ENCODE measurements around the gene ENTPD7.

ENTPD7 gene

DNA sequence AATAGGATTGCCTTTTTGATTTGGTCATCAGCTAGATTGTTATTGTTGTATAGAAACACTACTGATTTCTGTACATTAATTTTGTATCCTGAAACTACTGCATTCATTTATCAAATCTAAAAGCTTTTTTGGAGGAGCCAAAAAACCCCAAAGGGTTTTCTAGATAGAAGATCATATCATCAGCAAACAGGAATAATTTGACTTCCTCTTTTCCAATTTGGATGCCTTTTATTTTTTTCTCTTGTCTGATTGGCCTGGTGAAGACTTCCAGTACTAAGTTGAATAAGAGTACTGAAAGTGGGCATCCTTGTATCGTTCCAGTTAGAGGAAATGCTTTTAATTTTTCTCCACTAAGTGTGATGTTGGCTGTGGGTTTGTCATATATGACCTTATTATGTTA is 10.6 kb upstream of the ENTPD7 start:
- no peak for DNase-seq

DNA sequence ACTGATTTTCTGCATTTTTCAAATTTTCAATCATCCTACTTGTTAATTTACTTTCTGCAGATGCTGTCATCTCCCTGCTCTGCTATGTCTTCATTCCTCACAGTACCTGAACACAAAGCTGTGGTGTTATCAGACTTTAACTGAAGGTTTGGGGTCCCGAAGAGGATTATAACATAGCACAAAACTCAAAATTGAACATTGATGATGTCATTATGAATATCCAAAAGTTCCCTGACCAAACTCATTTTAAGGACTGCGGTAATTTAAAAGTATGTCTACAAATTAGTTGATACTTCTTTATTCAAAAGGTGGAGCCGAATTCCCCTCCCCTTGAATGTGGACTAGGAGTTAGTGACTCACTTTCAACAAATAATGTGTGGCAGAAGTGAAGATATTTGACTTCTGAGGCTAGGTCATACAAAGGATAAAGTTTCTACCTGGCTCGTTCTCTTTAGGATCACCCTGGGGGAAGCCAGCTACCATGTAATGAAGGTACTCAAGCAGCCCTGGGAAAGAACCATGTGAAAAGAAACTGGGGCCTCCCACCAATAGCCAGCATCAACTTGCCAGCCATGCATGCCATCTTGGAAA is 6.4 kb upstream of the ENTPD7 start:
- DNase-seq, result no peak

- no peak for DNase-seq
Measured at GRCh38 chr10:99654390-99655175, 4.7 kb upstream of the ENTPD7 start.

- DNase-seq, result no peak
Measured at GRCh38 chr10:99656199-99657064, 2.9 kb upstream of the ENTPD7 start.

DNA sequence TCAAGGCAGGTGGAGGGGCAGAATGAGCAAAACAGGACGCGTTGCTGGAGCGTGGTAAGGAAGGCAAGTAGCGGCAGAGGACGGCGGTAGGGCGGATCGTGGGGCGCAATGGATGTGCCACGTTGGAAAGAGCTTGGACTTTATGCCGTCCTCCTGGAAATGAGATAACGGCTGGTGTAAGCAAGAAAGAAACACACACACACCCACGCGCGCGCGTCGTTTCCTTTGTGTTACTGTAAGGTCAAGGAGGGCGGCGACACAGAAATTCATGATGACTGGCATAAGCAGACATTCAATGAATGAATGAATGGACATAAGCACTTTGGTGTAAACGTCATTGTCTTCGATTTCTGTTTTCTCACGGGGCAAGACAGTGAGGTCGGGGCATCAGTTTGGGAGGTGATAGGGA is 683 bp upstream of the ENTPD7 start:
- DNase-seq, result peak; percentile 10

DNA sequence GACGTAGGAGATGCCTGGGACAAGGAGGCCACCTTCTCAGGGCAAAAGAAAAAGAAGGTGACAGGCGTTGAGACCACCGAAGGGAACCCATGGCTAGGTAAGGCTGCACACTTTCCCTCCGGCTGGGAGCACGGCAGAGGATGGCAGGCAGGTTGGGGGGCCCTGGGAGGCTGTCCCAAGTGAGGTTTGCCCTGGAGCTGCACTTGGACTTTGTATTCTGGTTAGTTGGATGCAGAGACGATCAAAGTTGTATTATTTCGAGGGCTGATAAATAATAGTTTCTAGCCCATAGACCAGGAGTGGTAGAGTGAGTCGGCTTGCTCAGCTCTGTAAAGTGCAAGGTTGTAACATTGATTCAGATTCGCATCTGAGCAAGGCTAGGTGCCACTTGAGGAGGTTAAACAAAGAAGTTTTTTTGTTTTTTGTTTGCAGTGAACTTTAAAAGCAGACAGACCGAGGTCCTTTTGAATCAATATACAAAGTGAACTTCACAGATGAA is 608 bp downstream of the ENTPD7 start:
- DNase-seq, result no peak

GRCh38 chr10:99660662-99661376 is 1.5 kb downstream of the ENTPD7 start:
- DNase-seq, result no peak

DNA sequence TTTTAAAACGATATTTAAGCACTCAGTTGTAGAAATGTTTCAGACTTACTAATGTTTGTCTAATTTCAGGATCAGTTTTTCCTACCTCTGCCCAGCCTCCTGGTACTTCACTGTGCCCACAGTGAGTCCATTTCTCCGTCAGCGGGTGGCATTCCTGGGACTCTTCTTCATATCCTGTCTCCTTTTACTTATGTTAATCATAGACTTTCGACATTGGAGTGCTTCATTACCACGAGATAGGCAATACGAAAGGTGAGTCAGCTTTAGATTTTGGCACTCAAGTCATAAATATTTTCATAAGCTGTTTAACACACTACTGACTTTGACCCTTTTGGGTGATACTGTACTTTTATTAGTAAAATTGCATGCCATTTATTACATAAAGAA is 2.1 kb downstream of the ENTPD7 start:
- no peak for DNase-seq

- DNase-seq, result no peak
Measured at GRCh38 chr10:99665304-99665703, 6.0 kb downstream of the ENTPD7 start.

GRCh38 chr10:99667108-99667751 is 7.9 kb downstream of the ENTPD7 start:
- no peak for DNase-seq

DNA sequence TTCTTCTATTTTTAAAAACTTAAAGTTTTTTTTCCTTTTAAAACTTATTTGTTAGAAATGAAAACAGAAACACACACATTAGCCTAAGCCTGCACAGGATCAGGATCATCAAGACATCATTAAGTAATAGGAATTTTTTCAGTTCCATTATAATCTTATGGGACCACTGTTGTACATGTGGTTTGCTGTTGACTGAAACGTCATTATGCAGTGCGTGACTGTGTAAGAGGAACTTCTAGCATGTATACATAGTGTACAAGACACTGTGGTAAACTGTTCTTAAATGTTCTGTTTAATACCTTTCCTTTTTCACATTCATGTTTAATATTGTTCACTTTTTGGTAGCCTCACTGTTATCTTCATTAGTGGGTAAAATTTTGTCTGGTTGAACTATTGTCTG is 12.1 kb downstream of the ENTPD7 start:
- DNase-seq, result no peak

DNA sequence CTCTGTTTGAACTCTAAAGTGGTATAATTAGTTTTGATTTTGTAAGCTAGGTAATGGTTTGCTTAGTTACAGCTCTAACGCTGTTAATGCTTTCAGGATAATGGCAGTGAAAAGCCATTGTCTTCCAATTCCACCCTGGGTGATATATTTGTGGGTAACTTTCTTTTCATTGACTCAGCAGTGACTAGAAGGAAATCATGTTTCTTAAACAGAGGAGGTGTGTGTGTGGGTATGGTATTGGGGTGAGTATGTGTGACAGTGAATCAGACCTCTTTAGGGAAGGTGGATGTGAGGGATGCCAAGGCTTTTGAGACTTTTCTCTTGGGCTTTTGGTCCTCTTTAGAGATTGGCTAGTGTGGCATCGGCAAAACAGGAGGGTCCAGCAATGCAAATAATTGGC is 13.6 kb downstream of the ENTPD7 start:
- no peak for DNase-seq

GRCh38 chr10:99673492-99673891 is 14.2 kb downstream of the ENTPD7 start:
- DNase-seq, result no peak

DNA sequence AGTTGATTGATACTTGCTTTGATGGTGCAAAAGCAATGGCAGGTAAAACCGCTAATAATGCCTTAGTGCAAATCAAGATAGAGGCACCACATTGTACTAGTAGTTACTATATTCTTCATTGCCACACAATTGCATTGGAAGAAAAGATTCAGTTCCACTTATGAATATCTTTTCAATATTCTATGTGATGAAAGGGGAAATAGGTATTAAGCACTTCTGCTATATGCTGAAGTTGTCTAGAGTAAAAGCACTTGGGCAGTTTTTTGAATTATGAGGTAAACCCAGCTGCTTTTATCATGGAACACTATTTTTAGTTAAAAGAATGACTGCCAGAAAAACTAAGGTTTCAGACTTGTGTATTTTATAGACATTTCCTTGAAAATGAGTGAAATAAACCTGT is 15.5 kb downstream of the ENTPD7 start:
- DNase-seq, result no peak

DNA sequence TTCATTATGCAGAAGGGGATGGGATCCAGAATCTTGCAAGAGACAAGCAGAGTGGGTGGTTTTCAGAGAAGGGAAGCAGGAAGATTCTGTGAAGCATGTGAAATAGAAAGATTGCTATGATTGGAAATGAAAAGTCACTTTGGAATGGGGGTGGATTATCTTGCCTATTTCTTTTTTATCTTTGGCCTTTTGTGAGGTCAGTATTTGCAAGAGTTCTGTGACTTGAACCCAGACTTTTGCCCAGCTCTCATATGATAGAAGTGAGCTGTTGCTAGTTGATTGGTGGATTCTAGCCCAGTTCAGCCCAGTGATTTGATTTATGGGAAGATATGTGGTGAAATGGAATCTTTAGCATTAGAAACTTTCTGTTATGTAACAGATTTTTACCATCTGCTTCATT is 17.1 kb downstream of the ENTPD7 start:
- no peak for DNase-seq

GRCh38 chr10:99676895-99677294 is 17.6 kb downstream of the ENTPD7 start:
- no peak for DNase-seq

DNA sequence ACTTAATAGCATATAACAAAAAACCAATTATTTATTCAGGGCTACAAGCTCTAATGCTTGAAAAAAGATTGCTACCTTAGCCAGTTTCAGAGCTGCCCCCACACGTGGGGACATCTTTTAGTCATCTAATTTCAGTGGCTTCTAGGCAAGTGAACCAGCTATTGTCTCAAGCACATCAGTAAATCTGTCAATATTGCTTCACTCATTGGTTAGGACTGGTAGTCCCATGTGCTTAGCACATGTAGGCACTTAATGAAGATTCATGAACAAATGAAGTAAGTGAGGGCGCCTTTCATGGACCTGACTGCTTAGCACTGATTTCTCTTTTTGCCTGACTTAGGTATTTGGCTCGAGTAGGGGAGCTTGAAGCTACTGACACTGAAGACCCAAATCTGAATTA is 19.6 kb downstream of the ENTPD7 start:
- no peak for DNase-seq

GRCh38 chr10:99681553-99681952 is 22.2 kb downstream of the ENTPD7 start:
- no peak for DNase-seq

- DNase-seq, result no peak
Measured at GRCh38 chr10:99682032-99682431, 22.7 kb downstream of the ENTPD7 start.

DNA sequence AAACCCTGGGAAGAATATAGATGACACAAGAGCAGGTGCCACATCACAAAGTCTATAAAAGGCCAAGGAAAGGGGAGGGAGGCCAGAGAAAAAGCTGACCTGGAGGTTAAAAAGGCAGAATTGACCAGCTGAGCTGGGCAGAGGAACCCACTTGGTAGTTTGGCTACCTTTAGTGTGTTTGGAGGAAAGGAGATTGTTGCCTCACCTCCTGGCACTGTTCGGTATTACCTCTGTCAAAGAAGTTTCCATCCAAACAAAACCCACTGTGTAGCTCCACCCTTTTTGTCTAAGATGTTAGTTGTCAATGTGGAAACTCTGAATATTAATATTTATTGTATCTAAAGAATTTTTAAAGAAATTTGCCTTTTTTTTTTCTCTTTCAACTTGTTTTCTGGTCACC is 23.4 kb downstream of the ENTPD7 start:
- no peak for DNase-seq

GRCh38 chr10:99685597-99685967 is 26.3 kb downstream of the ENTPD7 start:
- no peak for DNase-seq

GRCh38 chr10:99689461-99689860 is 30.2 kb downstream of the ENTPD7 start:
- no peak for DNase-seq
